ENCODE measurements around the gene PCMTD2.
"Not testable (repeated sequence)": the region's sequence is repeated elsewhere in the genome, so short reads cannot be mapped to it uniquely, and the experiment has no call there.

The PCMTD2 gene

DNA sequence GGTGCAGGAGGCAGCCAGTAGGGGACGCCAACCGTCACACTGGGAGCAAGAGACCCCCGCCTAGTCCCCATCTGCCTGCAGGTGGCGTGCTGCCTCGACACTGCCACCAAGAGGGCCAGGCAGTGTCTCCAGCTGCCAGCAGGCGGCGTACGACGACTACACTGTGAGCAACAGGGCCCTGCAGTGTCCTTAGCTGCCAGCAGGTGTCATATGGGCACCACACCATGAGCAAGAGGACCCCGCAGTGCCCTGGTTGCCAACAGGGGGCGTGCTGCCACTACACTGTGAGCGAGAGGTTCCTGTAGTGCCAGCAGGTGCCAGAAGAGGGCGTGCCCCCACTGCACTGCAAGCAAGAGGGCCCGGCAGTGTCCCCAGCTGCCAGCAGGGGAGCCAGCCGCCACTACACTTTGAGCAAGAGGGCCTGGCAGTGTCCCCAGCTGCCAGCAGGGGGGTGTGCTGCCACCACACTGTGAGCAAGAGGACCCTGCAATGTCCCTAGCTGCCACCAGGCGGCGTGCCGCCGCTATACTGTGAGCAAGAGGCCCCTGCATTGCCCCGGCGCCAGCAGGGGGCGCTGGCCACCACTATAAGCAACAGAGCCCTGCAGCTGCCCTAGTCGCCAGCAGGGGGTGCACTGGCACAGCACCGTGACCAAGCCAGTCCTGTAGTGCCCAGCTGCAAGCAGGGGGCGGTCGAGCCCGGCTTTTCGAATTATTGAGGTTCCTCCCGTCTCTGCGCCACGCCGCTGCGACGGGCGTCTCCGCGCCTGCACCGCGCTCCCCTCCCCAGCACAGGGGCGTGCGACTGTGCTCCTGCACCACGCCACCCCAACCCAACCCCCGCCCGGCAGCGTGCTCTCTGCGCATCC is 30.3 kb downstream of the PCMTD2 start:
- not testable (repeated sequence) for FAIRE-seq
- peak; percentile 22 for DNase-seq (ENCODE audit: low spot score)

DNA sequence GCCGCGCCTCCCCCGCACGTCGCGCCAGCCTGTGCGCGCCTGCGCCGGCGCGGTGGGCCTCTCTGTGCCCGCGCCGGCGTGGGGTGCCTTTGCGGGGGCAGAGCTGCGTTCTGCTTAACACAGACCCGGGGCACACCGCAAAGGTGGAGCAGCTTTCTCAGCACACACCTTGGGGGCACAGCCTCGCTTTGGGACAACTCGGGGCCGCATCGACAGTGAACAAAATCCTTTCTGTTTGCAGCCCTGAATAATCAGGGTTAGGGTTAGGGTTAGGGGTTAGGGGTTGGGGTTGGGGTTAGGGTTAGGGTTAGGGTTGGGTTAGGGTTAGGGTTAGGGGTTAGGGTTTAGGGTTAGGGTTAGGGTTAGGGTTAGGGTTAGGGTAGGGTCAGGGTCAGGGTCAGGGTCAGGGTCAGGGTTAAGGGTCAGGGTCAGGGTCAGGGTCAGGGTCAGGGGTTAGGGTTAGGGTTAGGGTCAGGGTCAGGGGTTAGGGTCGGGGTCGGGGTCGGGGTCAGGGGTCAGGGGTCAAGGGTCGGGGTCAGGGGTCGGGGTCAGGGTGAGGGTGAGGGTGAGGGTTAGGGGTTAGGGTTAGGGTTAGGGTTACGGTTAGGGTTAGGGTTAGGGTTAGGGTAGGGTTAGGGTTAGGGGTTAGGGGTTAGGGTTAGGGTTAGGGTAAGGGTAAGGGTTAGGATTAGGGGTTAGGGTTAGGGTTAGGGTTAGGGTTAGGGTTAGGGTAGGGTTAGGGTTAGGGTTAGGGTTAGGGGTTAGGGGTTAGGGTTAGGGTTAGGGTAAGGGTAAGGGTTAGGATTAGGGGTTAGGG is 31.1 kb downstream of the PCMTD2 start:
- peak; percentile 89 for FAIRE-seq
- DNase-seq (ENCODE audit: low spot score) = not testable (repeated sequence)

DNA sequence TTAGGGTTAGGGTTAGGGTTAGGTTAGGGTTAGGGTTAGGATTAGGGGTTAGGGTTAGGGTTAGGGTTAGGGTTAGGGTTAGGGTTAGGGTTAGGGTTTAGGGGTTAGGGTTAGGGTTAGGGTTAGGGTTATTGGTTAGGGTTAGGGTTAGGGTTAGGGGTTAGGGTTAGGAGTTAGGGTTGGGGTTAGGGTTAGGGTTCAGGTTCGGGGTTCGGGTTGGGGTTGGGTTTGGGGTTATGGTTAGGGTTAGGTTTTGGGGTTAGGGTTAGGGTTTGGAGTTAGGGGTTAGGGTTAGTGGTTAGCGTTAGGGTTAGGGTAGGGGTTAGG is 31.7 kb downstream of the PCMTD2 start:
- FAIRE-seq = not testable (repeated sequence)

DNA sequence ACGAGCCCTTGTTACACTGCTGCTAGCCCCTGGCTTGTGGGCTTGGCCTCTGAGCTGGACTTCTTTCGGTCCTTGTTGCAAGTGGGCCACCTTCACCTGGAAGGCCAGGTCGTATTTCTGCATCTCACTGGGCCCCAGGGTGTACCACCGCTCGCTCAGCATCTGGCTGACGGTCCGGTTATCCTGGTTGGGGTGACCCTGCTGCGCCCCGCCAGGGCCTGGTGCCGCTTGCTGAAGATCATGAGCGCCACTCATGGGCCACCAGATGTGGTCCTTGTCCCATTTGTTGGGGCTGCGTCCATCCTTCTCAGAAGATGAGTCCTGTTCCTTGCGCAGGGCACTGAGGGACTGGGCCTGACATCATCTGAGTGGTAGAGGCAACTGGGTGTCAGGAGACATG is 36.6 kb downstream of the PCMTD2 start:
- FAIRE-seq; DNase-seq (ENCODE audit: low spot score): not testable (repeated sequence)

More for the DNA sequence above, 31.7 kb downstream of the PCMTD2 start:
- not testable (repeated sequence) for DNase-seq (ENCODE audit: low spot score)

DNA sequence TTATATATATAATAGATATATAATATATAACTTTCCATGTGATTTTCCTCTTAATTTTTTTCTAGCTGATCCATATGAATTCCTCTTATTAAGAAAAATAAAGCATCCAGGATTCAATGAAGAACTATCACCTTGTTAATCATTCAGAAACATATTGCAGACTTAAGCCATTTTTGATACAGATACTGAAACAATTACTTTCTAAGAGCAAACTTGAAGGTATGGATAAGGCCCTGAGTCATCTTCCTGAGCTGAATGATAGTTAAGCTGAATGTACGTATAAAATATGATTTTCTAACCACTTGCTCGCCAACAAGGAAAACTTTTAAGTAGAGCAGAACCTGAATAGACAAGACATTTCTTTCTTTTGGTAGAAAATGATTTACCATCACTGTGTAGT is 47.5 kb downstream of the PCMTD2 start:
- not testable (repeated sequence) for DNase-seq (ENCODE audit: low spot score); FAIRE-seq

DNA sequence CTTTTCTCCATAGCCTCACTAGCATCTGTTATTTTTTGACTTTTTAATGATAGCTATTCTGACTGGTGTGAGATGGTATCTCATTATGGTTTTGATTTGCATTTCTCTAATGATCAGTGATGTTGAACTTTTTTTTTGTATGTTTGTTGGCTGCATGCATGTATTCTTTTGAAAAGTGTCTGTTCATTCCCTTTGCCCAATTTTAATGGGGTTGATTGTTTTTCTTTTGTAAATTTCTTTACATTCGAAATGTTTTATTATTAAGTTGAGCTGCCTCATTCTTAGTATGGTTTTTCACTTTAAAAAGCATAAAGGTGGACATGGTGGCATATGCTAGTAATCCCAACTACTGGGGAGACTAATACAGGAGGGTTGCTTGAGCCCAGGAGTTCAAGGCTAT is 58.2 kb downstream of the PCMTD2 start:
- DNase-seq (ENCODE audit: low spot score); FAIRE-seq: not testable (repeated sequence)

DNA sequence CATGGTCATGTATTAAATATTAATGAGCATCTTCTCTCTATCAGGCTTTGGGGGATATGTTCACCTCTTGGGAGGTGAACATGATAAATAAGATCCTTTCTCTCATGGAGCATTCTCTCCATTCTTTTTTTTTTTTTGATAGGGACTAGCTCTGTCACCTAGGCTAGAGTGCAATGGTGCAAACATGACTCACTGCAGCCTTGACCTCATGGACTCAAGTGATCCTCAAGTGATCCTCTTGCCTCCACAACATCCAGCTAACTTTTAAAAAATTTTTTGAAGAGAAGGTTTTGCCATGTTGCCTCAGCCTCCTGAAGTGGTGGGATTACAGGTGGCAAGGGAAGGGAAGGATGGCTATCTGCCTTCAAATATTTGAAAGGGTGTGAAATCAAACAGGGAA is 59.8 kb downstream of the PCMTD2 start:
- FAIRE-seq = not testable (repeated sequence)

DNA sequence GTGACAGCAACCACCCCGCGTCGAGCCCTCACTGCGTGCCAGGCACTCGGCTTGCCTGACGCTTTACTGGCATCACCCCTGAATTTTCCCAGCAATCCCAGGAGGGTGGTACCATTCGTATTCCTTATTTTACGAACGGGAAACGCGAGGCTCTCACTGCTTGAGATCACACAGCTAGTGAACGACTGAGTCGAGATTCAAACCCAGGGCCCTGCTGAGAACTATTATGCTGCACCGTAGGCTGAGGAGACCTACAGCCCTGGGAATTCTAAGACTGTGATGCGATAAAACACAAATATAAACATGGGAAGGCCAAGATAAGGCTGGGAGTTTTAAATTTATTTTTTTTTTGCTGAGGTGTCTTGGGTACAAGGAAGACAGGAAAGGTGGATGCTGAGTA is 60.3 kb downstream of the PCMTD2 start:
- not testable (repeated sequence) for FAIRE-seq; DNase-seq (ENCODE audit: low spot score)

More for the DNA sequence above, 59.8 kb downstream of the PCMTD2 start:
- DNase-seq (ENCODE audit: low spot score) = not testable (repeated sequence)

DNA sequence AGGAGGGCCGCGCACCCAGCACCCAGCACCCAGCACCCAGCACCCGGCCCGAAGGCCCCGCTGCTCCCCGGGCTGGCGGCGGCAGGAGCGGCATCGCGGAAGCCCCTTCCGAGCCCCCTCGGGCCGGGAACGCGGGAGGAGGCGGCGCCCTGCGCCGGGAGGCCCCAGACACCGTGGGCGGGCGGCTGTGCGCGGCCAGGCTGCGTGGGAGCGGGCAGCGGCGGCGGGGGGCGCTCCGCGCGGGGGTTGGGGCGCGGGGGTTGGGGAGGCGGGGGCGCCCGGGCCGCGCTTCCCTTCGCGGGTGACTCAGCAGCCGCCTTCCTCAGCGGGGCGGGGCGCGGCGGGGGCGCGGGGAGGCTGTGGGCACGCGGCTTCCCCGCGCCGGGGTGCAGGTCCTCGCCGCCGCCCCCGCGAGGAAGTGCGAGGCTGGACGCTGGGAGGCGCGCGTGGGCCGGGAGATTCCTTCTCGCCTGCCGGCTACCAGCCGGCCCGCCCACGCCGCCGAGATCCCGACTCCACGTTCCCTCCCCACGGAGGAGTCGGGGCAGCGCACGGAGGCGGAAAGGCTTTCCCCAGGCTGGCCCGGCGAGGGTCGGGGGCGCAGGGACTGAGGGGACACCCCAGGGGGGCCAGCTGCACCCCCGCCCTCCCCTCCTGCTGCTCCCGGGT is 61.0 kb downstream of the PCMTD2 start:
- DNase-seq (ENCODE audit: low spot score) = peak; percentile 30
- FAIRE-seq = not testable (repeated sequence)

DNA sequence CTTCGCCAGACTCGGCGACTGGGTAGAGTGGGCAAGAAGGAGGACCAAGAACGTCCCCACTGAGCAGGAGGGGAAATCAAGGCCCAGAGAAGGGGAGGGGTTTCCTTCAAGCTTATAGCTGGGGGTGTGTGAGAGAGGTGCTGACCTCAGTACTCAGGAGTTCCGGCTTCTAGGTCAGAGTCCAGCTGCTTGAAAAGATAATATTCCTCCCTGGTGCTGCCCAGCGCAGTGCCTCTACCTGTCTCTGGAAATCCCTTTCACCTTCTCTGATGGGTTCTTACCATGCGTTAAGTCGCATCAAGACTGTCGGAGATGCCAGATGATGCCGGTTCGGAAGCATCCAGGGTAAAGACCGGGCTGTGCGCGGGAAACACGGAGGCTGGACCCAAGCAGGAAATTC is 61.8 kb downstream of the PCMTD2 start:
- not testable (repeated sequence) for DNase-seq (ENCODE audit: low spot score); FAIRE-seq

DNA sequence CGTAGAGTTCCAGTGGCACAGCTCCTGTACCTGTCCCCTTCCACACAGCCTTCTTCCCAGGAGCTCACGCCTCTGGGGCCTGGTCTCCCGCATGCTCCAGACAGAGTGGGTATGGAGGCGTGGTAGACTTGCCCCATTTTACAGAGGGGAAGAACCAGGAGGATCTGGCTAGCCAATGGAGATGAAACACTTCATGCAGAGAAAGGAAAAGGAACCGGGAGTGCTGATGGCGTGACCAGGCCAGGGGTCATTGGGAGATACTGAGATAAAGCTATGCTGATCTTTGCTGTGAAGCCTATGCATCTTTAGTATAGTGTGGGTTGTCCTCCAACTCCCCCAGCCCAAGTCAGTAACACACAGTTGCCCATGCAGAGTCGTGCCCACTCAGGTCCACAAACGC is 62.5 kb downstream of the PCMTD2 start:
- DNase-seq (ENCODE audit: low spot score); FAIRE-seq: not testable (repeated sequence)

DNA sequence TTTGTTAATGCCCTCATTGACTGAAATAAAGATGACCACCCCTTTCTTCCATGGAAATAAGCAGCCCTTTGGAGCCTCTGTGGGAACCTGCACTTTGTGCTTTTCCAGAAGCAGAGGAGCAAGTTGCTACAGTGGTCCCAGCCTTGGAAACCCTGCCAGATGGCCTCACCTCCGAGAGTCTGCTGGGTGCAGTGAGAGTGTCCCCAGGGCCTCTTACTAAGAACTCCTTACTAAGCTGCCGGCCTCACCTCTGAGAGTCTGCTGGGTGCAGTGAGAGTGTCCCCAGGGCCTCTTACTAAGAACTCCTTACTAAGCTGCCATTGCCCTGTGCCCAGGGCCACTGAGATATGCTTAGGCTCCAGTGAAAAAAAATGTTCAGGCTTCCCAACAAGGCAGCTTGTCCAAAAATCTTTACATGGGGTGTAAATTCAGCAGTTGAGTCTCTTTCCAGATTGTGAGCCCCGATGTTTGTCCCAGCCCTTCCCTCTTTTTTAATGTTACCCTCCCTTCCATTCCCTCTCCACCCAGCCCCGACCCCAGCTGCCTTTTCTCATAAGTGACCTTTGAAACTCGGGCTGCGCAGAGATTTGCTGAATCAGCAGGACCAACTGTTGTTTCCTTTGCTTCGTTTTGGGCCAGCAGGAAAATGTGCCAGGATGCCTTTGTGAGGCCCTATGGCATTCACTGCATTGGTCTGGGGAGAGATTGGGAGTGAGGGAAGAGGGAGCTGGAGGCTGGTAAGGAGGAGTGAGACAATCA is 66.7 kb downstream of the PCMTD2 start:
- not testable (repeated sequence) for DNase-seq (ENCODE audit: low spot score); FAIRE-seq

Data from urothelium cell line (cell line).